Right kidney (tissue), 1 donor: ENCODE data around the gene POP4.

Experiments
- DNase-seq: peaks from one replicate; pipeline ENCODE4 v3.0.0-alpha.2; 2016

The POP4 gene

GRCh38 chr19:29630655-29631054 lies 24.6 kb downstream of the POP4 start:
- no peak for DNase-seq

GRCh38 chr19:29631450-29631849 lies 25.4 kb downstream of the POP4 start:
- DNase-seq, result no peak

- DNase-seq, result no peak
These were observed 27.9 kb downstream of the POP4 start for GRCh38 chr19:29634002-29634401.

GRCh38 chr19:29634423-29635130 lies 28.5 kb downstream of the POP4 start:
- no peak for DNase-seq

- DNase-seq, result no peak
These were observed 29.9 kb downstream of the POP4 start for GRCh38 chr19:29635963-29636362.

GRCh38 chr19:29636553-29637360 lies 30.7 kb downstream of the POP4 start:
- no peak for DNase-seq

- DNase-seq, result no peak
These were observed 33.0 kb downstream of the POP4 start for GRCh38 chr19:29639086-29639485.

GRCh38 chr19:29640231-29640630 lies 34.1 kb downstream of the POP4 start:
- DNase-seq, result no peak

- DNase-seq, result no peak
These were observed 35.5 kb downstream of the POP4 start for GRCh38 chr19:29641597-29641996.

- DNase-seq, result no peak
These were observed 37.4 kb downstream of the POP4 start for GRCh38 chr19:29643361-29643935.

GRCh38 chr19:29644210-29644609 lies 38.1 kb downstream of the POP4 start:
- DNase-seq, result no peak

GRCh38 chr19:29645491-29645867 lies 39.4 kb downstream of the POP4 start:
- DNase-seq, result no peak

- DNase-seq, result no peak
These were observed 39.8 kb downstream of the POP4 start for GRCh38 chr19:29645911-29646310.

- DNase-seq, result no peak
These were observed 44.8 kb downstream of the POP4 start for GRCh38 chr19:29650772-29651387.

GRCh38 chr19:29651622-29652394 lies 45.7 kb downstream of the POP4 start:
- no peak for DNase-seq

GRCh38 chr19:29653398-29653797 lies 47.3 kb downstream of the POP4 start:
- no peak for DNase-seq

GRCh38 chr19:29655648-29656335 lies 49.7 kb downstream of the POP4 start:
- no peak for DNase-seq

- no peak for DNase-seq
These were observed 52.3 kb downstream of the POP4 start for GRCh38 chr19:29658221-29658991.

GRCh38 chr19:29660835-29661234 lies 54.8 kb downstream of the POP4 start:
- no peak for DNase-seq

- DNase-seq, result no peak
These were observed 56.2 kb downstream of the POP4 start for GRCh38 chr19:29662278-29662603.
